Panc1 (cell line): ENCODE data around the gene COIL. TPM values are rescaled to one million over a fixed set of nuclear protein-coding genes. Genes with fewer than 3 reads are reported as not detected.
"Not testable (repeated sequence)": the region's sequence is repeated elsewhere in the genome, so short reads cannot be mapped to it uniquely, and the experiment has no call there.

Experiments
- ATAC-seq: fragments of 200-7000 bp; cut with Tn5 transposase; 2 replicates; pipeline ENCODE4 v1.9.1; 2020; ENCODE audit warnings: mild to moderate bottlenecking, moderate library complexity
- BruUV-seq: library from RNA; stranded (reverse); fragments of 400-500 nt; replicated peaks from 2 replicates; lab custom pipeline; 2021; lab: Mats Ljungman, UMichigan
- CTCF ChIA-PET: fragments of 300-600 bp; sonication (Branson Sonifier 250); formaldehyde crosslinking; loops from one replicate; lab custom pipeline; 2022; ENCODE audit warnings: antibody characterized with exemption; lab: Charles Lee
- POLR2A ChIA-PET: fragments of 300-600 bp; sonication (Branson Sonifier 250); formaldehyde crosslinking; loops from one replicate; lab custom pipeline; 2022; ENCODE audit warnings: antibody characterized with exemption; lab: Charles Lee
- DNase-seq: peaks from one replicate; pipeline ENCODE4 v3.0.0-alpha.2; 2010; ENCODE audit warnings: low read depth, low spot score
- H3K27ac ChIP-seq: 2 replicates; pipeline ENCODE4 v1.5.1; 2011; ENCODE audit warnings: mild to moderate bottlenecking, low read length, inconsistent platforms
- H3K27me3 ChIP-seq: fragments of 200-500 bp; sonication (Bioruptor generic); 2 replicates; pipeline ENCODE4 v1.6.0; 2014; ENCODE audit warnings: low read length, inconsistent platforms; ENCODE audit not compliant: control insufficient read depth, insufficient read depth
- H3K36me3 ChIP-seq: fragments of 200-500 bp; sonication (Bioruptor generic); 2 replicates; pipeline ENCODE4 v1.5.1; 2014; ENCODE audit warnings: inconsistent platforms, mild to moderate bottlenecking, low read length, moderate library complexity; ENCODE audit not compliant: control insufficient read depth, insufficient read depth
- H3K4me1 ChIP-seq: 2 replicates; pipeline ENCODE4 v1.5.1; 2011; ENCODE audit warnings: inconsistent platforms, mild to moderate bottlenecking, low read length, moderate library complexity; ENCODE audit not compliant: control insufficient read depth, insufficient read depth
- H3K4me3 ChIP-seq, 2 experiments: 2 replicates each; pipeline ENCODE4 v1.5.1; 2011 to 2012; ENCODE audit warnings: low read depth in 2 of 2, low read length in 2 of 2, mild to moderate bottlenecking in 2 of 2, inconsistent platforms in 1 of 2, moderate library complexity in 1 of 2
- H3K9me3 ChIP-seq: fragments of 200-500 bp; sonication (Bioruptor generic); 2 replicates; pipeline ENCODE4 v1.5.1; 2014; ENCODE audit warnings: low read depth, mild to moderate bottlenecking, inconsistent platforms, low read length, moderate library complexity; ENCODE audit not compliant: control insufficient read depth, insufficient read depth
- CTCF ChIP-seq: fragments of 450-650 bp; IDR thresholded peaks from 2 replicates; pipeline ENCODE4 v1.5.1; 2017; ENCODE audit warnings: mild to moderate bottlenecking
- POLR2AphosphoS5 ChIP-seq: IDR thresholded peaks from 2 replicates; pipeline ENCODE4 v1.6.1; 2012; ENCODE audit warnings: mild to moderate bottlenecking, low read depth, low read length, moderate library complexity
- REST ChIP-seq, 2 experiments: IDR thresholded peaks; 2 replicates each; pipeline ENCODE4 v1.6.1; 2011 to 2012; ENCODE audit warnings: low read depth in 2 of 2, control low read depth in 1 of 2, low read length in 1 of 2, mild to moderate bottlenecking in 1 of 2, moderate library complexity in 1 of 2; ENCODE audit not compliant: insufficient read depth in 1 of 2
- SIN3A ChIP-seq: IDR thresholded peaks from 2 replicates; pipeline ENCODE4 v1.6.1; 2012; ENCODE audit warnings: low read depth, mild to moderate bottlenecking, low read length, moderate library complexity, borderline replicate concordance; ENCODE audit not compliant: insufficient read depth
- TCF7L2 ChIP-seq: IDR thresholded peaks from 2 replicates; pipeline ENCODE4 v1.6.1; 2011; ENCODE audit warnings: mild to moderate bottlenecking, low read depth, low read length, inconsistent platforms
- in situ Hi-C: cut with HindIII; loops from 2 replicates; pipeline ENCODE4 v1.10.0; 2016; ENCODE audit warnings: low sequenced_read_pairs, low pct_unique_long_range_greater_than_20kb
- intact Hi-C: fragments of 100-400 bp; cut with micrococcal nuclease; formaldehyde crosslinking; loops from one replicate; pipeline ENCODE4 v1.10.0; 2022; ENCODE audit not compliant: unreplicated experiment
- total RNA-seq: library from RNA; stranded (reverse); gene quantifications from one replicate; pipeline ENCODE4 v1.2.1, GENCODE V29; 2021; ENCODE audit not compliant: unreplicated experiment

COIL gene
- total RNA-seq, 1 experiment from 2014 or later: 32.9 TPM

- intact Hi-C loops: no loop called here
- CTCF ChIA-PET: no interaction called here
- DNase-seq (no peak), ATAC-seq (no peak)
- TF ChIP-seq TCF7L2 (no peak), REST (IDR thresholded peaks at IDR 0.05; ENCODE audit: insufficient read depth in 1 of 2, low read depth in 2 of 2, low read length in 1 of 2) (no peak), CTCF (no peak)
- Histone ChIP-seq H3K36me3 (peaks cover 4% of the 10 kb centered on the region; the same call in 1 of the 2 replicates), H3K4me1 (peaks cover 6% of the 10 kb centered on the region), H3K27ac (no peak overlapping the region), H3K9me3 (no peaks in the 10 kb centered on the region), H3K4me3 (no peak overlapping the region), H3K27me3 (no peaks in the 10 kb centered on the region)
- POLR2A ChIA-PET: interaction anchor here (0.5 kb wide), 1 partner anchor 1649 kb away, joined by 4 read pairs; no protein-coding TSS in a partner anchor
- in situ Hi-C loops: no loop called here
- no TSS peak for BruUV-seq
These were observed 21.5 kb upstream of the COIL start for GRCh38 chr17:56982312-56982711.

GRCh38 chr17:56980526-56980925 lies 19.7 kb upstream of the COIL start:
- BruUV-seq, H3K27me3 ChIP-seq, H3K27ac ChIP-seq, H3K36me3 ChIP-seq, H3K4me3 ChIP-seq, H3K9me3 ChIP-seq, intact Hi-C loops, POLR2A ChIA-PET, ATAC-seq, CTCF ChIA-PET, in situ Hi-C loops, DNase-seq: not testable (repeated sequence)
- H3K4me1 ChIP-seq: peaks cover 11% of the 10 kb centered on the region

GRCh38 chr17:56979091-56979480 lies 18.2 kb upstream of the COIL start:
- intact Hi-C loops: no loop called here
- H3K4me3 ChIP-seq: peak overlapping the region; percentile 67 to 88; a peak in 3 of 4 replicates
- CTCF ChIA-PET: interaction anchor here (0.6 to 1.1 kb wide), 3 partner anchors 18 to 144 kb away, joined by 3 to 4 read pairs (median 3); partner anchors contain the start of gene COIL

More at GRCh38 chr17:56979091-56979480, 18.2 kb upstream of the COIL start:
- peak overlapping the region; percentile 74; the same call in 1 of the 2 replicates for H3K27ac ChIP-seq
- BruUV-seq: no TSS peak
- ATAC-seq (no peak), DNase-seq (no peak)
- POLR2A ChIA-PET: interaction anchor here (0.6 kb wide), 1 partner anchor 10 kb away, joined by 3 read pairs; no protein-coding TSS in a partner anchor
- TF ChIP-seq TCF7L2 (no peak), REST (IDR thresholded peaks at IDR 0.05; ENCODE audit: insufficient read depth in 1 of 2, low read depth in 2 of 2, low read length in 1 of 2) (no peak), CTCF (no peak), POLR2AphosphoS5 (no peak), SIN3A (no peak)
- in situ Hi-C loops: no loop called here
- peaks cover 11% of the 10 kb centered on the region for H3K4me1 ChIP-seq
- no peaks in the 10 kb centered on the region for H3K27me3 ChIP-seq
- no peaks in the 10 kb centered on the region for H3K9me3 ChIP-seq
- peaks cover 3% of the 10 kb centered on the region; the same call in 1 of the 2 replicates for H3K36me3 ChIP-seq
